ENCODE data around the gene ANKMY2. TPM values are rescaled to one million over a fixed set of nuclear protein-coding genes. Genes with fewer than 3 reads are reported as not detected.

ANKMY2 gene
- polyA plus RNA-seq, 2 donors = 5.0 to 5.9 TPM

GRCh38 chr7:16590424-16590823 is 55.1 kb downstream of the ANKMY2 start:
- Histone ChIP-seq H3K27ac (ENCODE audit: low read depth in 2 of 2, low read length in 1 of 2) (no peak overlapping the region), H3K36me3 (ENCODE audit: control insufficient read depth in 2 of 2, insufficient read depth in 2 of 2, low read length in 1 of 2) (no peaks in the 10 kb centered on the region), H3K27me3 (ENCODE audit: control insufficient read depth in 1 of 2, insufficient read depth in 2 of 2, low read length in 2 of 2) (no peaks in the 10 kb centered on the region), H3K9me3 (ENCODE audit: control insufficient read depth in 2 of 2, insufficient read depth in 1 of 2, low read depth in 1 of 2, low read length in 1 of 2) (peaks cover 0 to 3% of the 10 kb centered on the region in 2 donors), H3K4me1 (ENCODE audit: control insufficient read depth in 2 of 2, insufficient read depth in 2 of 2, low read length in 1 of 2) (no peaks in the 10 kb centered on the region), H3K4me3 (ENCODE audit: low read depth in 1 of 2, low read length in 2 of 2) (no peak overlapping the region)
- 35 to 43% methylated on average over 1 of the region's 1 CpG for WGBS, 2 donors

- H3K27ac ChIP-seq (ENCODE audit: low read depth in 2 of 2, low read length in 1 of 2) = no peak overlapping the region
- peaks cover 0 to 3% of the 10 kb centered on the region in 2 donors for H3K9me3 ChIP-seq (ENCODE audit: control insufficient read depth in 2 of 2, insufficient read depth in 1 of 2, low read depth in 1 of 2, low read length in 1 of 2)
- H3K27me3 ChIP-seq (ENCODE audit: control insufficient read depth in 1 of 2, insufficient read depth in 2 of 2, low read length in 2 of 2) = no peaks in the 10 kb centered on the region
- no peak overlapping the region for H3K4me3 ChIP-seq (ENCODE audit: low read depth in 1 of 2, low read length in 2 of 2)
- no peaks in the 10 kb centered on the region for H3K36me3 ChIP-seq (ENCODE audit: control insufficient read depth in 2 of 2, insufficient read depth in 2 of 2, low read length in 1 of 2)
- no peaks in the 10 kb centered on the region for H3K4me1 ChIP-seq (ENCODE audit: control insufficient read depth in 2 of 2, insufficient read depth in 2 of 2, low read length in 1 of 2)
- WGBS, 2 donors = 75 to 83% methylated on average over 2 of the region's 2 CpGs
Observed at GRCh38 chr7:16589881-16590280, 55.7 kb downstream of the ANKMY2 start.

GRCh38 chr7:16587790-16588189 is 57.8 kb downstream of the ANKMY2 start:
- 75 to 76% methylated on average over 6 of the region's 6 CpGs for WGBS, 2 donors
- Histone ChIP-seq H3K27me3 (ENCODE audit: control insufficient read depth in 1 of 2, insufficient read depth in 2 of 2, low read length in 2 of 2) (no peaks in the 10 kb centered on the region), H3K36me3 (ENCODE audit: control insufficient read depth in 2 of 2, insufficient read depth in 2 of 2, low read length in 1 of 2) (no peaks in the 10 kb centered on the region), H3K9me3 (ENCODE audit: control insufficient read depth in 2 of 2, insufficient read depth in 1 of 2, low read depth in 1 of 2, low read length in 1 of 2) (peaks cover 0 to 3% of the 10 kb centered on the region in 2 donors), H3K4me1 (ENCODE audit: control insufficient read depth in 2 of 2, insufficient read depth in 2 of 2, low read length in 1 of 2) (no peaks in the 10 kb centered on the region), H3K4me3 (ENCODE audit: low read depth in 1 of 2, low read length in 2 of 2) (no peak overlapping the region), H3K27ac (ENCODE audit: low read depth in 2 of 2, low read length in 1 of 2) (no peak overlapping the region)

DNA sequence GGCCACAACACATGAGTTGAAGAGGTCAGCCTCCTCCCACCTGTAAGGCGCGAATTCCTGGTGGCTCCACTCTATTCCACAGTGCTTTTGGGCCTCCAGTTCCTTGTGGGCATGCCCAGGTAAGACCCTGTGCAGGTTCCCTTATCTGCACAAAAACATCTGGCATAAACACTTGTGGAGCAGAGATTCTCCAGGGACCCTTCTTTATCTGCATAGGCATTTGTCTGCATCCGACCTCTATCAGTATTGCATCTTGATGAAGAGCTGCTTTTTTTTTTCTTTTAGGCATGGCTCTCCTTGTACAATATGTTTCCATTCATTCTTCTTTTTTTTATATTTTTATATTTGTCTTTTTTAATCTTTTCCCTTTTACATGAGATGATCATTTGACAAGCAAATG is 58.4 kb downstream of the ANKMY2 start:
- H3K36me3 ChIP-seq (ENCODE audit: control insufficient read depth in 2 of 2, insufficient read depth in 2 of 2, low read length in 1 of 2) = no peaks in the 10 kb centered on the region
- 88 to 91% methylated on average over 3 of the region's 3 CpGs for WGBS, 2 donors
- H3K9me3 ChIP-seq (ENCODE audit: control insufficient read depth in 2 of 2, insufficient read depth in 1 of 2, low read depth in 1 of 2, low read length in 1 of 2) = peaks cover 0 to 3% of the 10 kb centered on the region in 2 donors
- no peak overlapping the region for H3K4me3 ChIP-seq (ENCODE audit: low read depth in 1 of 2, low read length in 2 of 2)
- no peaks in the 10 kb centered on the region for H3K4me1 ChIP-seq (ENCODE audit: control insufficient read depth in 2 of 2, insufficient read depth in 2 of 2, low read length in 1 of 2)
- no peak overlapping the region for H3K27ac ChIP-seq (ENCODE audit: low read depth in 2 of 2, low read length in 1 of 2)
- no peaks in the 10 kb centered on the region for H3K27me3 ChIP-seq (ENCODE audit: control insufficient read depth in 1 of 2, insufficient read depth in 2 of 2, low read length in 2 of 2)

GRCh38 chr7:16586081-16586874 is 59.3 kb downstream of the ANKMY2 start:
- 73 to 82% methylated on average over 40 to 42 of the region's 42 CpGs for WGBS, 2 donors
- Histone ChIP-seq H3K9me3 (ENCODE audit: control insufficient read depth in 2 of 2, insufficient read depth in 1 of 2, low read depth in 1 of 2, low read length in 1 of 2) (peaks cover 0 to 3% of the 10 kb centered on the region in 2 donors), H3K27ac (ENCODE audit: low read depth in 2 of 2, low read length in 1 of 2) (no peak overlapping the region), H3K4me3 (ENCODE audit: low read depth in 1 of 2, low read length in 2 of 2) (no peak overlapping the region), H3K27me3 (ENCODE audit: control insufficient read depth in 1 of 2, insufficient read depth in 2 of 2, low read length in 2 of 2) (no peaks in the 10 kb centered on the region), H3K4me1 (ENCODE audit: control insufficient read depth in 2 of 2, insufficient read depth in 2 of 2, low read length in 1 of 2) (no peaks in the 10 kb centered on the region), H3K36me3 (ENCODE audit: control insufficient read depth in 2 of 2, insufficient read depth in 2 of 2, low read length in 1 of 2) (no peaks in the 10 kb centered on the region)

DNA sequence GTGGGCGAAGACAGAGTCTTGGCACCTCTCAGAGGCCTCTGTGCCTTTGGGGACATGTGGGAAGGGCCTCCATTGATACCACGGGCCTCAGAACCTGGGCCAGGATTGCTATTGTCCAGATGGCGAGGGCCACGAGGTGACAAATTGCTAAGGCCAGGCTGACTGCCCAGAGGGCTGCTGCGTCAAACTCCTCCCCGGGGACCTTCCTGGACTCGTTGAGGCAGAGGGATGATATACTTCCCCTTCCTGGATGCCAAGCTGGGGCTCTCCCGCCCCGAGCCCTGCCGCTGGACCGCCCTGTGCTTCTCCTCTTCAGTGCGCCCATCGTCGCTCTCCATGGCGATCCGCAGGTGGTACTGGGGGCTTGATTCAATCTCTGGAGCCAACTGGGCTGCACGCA is 60.0 kb downstream of the ANKMY2 start:
- H3K4me3 ChIP-seq (ENCODE audit: low read depth in 1 of 2, low read length in 2 of 2) = no peak overlapping the region
- H3K4me1 ChIP-seq (ENCODE audit: control insufficient read depth in 2 of 2, insufficient read depth in 2 of 2, low read length in 1 of 2) = no peaks in the 10 kb centered on the region
- no peaks in the 10 kb centered on the region for H3K36me3 ChIP-seq (ENCODE audit: control insufficient read depth in 2 of 2, insufficient read depth in 2 of 2, low read length in 1 of 2)
- no peaks in the 10 kb centered on the region for H3K27me3 ChIP-seq (ENCODE audit: control insufficient read depth in 1 of 2, insufficient read depth in 2 of 2, low read length in 2 of 2)
- peaks cover 0 to 3% of the 10 kb centered on the region in 2 donors for H3K9me3 ChIP-seq (ENCODE audit: control insufficient read depth in 2 of 2, insufficient read depth in 1 of 2, low read depth in 1 of 2, low read length in 1 of 2)
- WGBS, 2 donors = 94 to 95% methylated on average over 17 of the region's 17 CpGs
- H3K27ac ChIP-seq (ENCODE audit: low read depth in 2 of 2, low read length in 1 of 2) = no peak overlapping the region

DNA sequence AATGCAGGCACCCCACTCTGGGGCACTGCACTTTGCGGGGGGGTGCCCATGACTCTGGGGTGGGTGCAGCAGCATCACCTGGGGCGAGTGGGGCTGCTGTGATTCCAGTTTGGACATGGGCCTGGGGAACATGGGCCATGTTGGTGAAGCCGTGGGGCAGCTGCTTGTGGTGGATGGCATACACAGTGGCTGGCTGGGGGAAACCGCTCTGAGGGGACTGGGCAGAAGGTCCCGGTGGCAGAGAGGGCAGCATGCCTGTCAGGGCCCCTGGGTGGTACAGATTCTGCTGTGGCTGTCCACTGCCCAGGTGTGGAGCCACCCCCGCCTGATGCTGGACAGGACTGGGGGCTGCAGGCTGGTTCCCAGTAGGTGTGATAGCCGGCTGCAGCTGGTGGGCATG is 61.7 kb downstream of the ANKMY2 start:
- H3K27ac ChIP-seq (ENCODE audit: low read depth in 2 of 2, low read length in 1 of 2) = no peak overlapping the region
- no peaks in the 10 kb centered on the region for H3K36me3 ChIP-seq (ENCODE audit: control insufficient read depth in 2 of 2, insufficient read depth in 2 of 2, low read length in 1 of 2)
- H3K4me1 ChIP-seq (ENCODE audit: control insufficient read depth in 2 of 2, insufficient read depth in 2 of 2, low read length in 1 of 2) = no peaks in the 10 kb centered on the region
- no peaks in the 10 kb centered on the region for H3K27me3 ChIP-seq (ENCODE audit: control insufficient read depth in 1 of 2, insufficient read depth in 2 of 2, low read length in 2 of 2)
- H3K4me3 ChIP-seq (ENCODE audit: low read depth in 1 of 2, low read length in 2 of 2) = no peak overlapping the region
- peaks cover 0 to 3% of the 10 kb centered on the region in 2 donors for H3K9me3 ChIP-seq (ENCODE audit: control insufficient read depth in 2 of 2, insufficient read depth in 1 of 2, low read depth in 1 of 2, low read length in 1 of 2)
- WGBS, 2 donors = 95% methylated on average over 7 of the region's 7 CpGs

DNA sequence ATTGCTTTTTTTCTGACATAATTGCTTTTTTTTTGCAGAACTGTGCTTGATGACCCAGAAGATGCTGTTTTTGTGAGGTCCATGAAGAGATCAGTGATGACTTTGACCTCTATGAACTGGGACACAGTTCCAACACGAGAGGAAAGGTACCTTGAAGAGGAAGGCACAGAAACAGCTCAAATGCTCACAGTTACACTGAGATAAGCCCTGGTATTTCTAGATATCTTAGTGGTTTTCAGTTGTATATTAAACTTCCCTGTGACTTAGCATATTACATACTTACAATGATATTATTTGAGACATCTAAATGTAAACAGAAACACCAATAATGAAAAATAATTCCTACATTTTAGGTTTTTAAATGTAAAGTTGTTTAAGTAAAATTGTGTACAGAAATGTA is 64.3 kb downstream of the ANKMY2 start:
- WGBS, 2 donors = 60 to 67% methylated on average over 1 of the region's 1 CpG
- Histone ChIP-seq H3K4me3 (ENCODE audit: low read depth in 1 of 2, low read length in 2 of 2) (no peak overlapping the region), H3K36me3 (ENCODE audit: control insufficient read depth in 2 of 2, insufficient read depth in 2 of 2, low read length in 1 of 2) (no peaks in the 10 kb centered on the region), H3K9me3 (ENCODE audit: control insufficient read depth in 2 of 2, insufficient read depth in 1 of 2, low read depth in 1 of 2, low read length in 1 of 2) (peaks cover 0 to 3% of the 10 kb centered on the region in 2 donors), H3K4me1 (ENCODE audit: control insufficient read depth in 2 of 2, insufficient read depth in 2 of 2, low read length in 1 of 2) (no peaks in the 10 kb centered on the region), H3K27ac (ENCODE audit: low read depth in 2 of 2, low read length in 1 of 2) (no peak overlapping the region), H3K27me3 (ENCODE audit: control insufficient read depth in 1 of 2, insufficient read depth in 2 of 2, low read length in 2 of 2) (no peaks in the 10 kb centered on the region)

GRCh38 chr7:16579216-16579615 is 66.3 kb downstream of the ANKMY2 start:
- WGBS, 2 donors = 80 to 83% methylated on average over 8 of the region's 8 CpGs
- Histone ChIP-seq H3K36me3 (ENCODE audit: control insufficient read depth in 2 of 2, insufficient read depth in 2 of 2, low read length in 1 of 2) (no peaks in the 10 kb centered on the region), H3K27ac (ENCODE audit: low read depth in 2 of 2, low read length in 1 of 2) (no peak overlapping the region), H3K4me1 (ENCODE audit: control insufficient read depth in 2 of 2, insufficient read depth in 2 of 2, low read length in 1 of 2) (no peaks in the 10 kb centered on the region), H3K4me3 (ENCODE audit: low read depth in 1 of 2, low read length in 2 of 2) (no peak overlapping the region), H3K27me3 (ENCODE audit: control insufficient read depth in 1 of 2, insufficient read depth in 2 of 2, low read length in 2 of 2) (no peaks in the 10 kb centered on the region), H3K9me3 (ENCODE audit: control insufficient read depth in 2 of 2, insufficient read depth in 1 of 2, low read depth in 1 of 2, low read length in 1 of 2) (no peaks in the 10 kb centered on the region)

GRCh38 chr7:16571941-16572340 is 73.6 kb downstream of the ANKMY2 start:
- WGBS, 2 donors = 79 to 85% methylated on average over 4 of the region's 4 CpGs
- H3K27ac ChIP-seq (ENCODE audit: low read depth in 2 of 2, low read length in 1 of 2) = no peak overlapping the region
- H3K4me3 ChIP-seq (ENCODE audit: low read depth in 1 of 2, low read length in 2 of 2) = no peak overlapping the region
- H3K9me3 ChIP-seq (ENCODE audit: control insufficient read depth in 2 of 2, insufficient read depth in 1 of 2, low read depth in 1 of 2, low read length in 1 of 2) = no peaks in the 10 kb centered on the region
- H3K4me1 ChIP-seq (ENCODE audit: control insufficient read depth in 2 of 2, insufficient read depth in 2 of 2, low read length in 1 of 2) = no peaks in the 10 kb centered on the region
- H3K27me3 ChIP-seq (ENCODE audit: control insufficient read depth in 1 of 2, insufficient read depth in 2 of 2, low read length in 2 of 2) = no peaks in the 10 kb centered on the region
- no peaks in the 10 kb centered on the region for H3K36me3 ChIP-seq (ENCODE audit: control insufficient read depth in 2 of 2, insufficient read depth in 2 of 2, low read length in 1 of 2)
